SJSA1 (cell line): ENCODE measurements around the gene CDH16. TPM values are rescaled to one million over a fixed set of nuclear protein-coding genes. Genes with fewer than 3 reads are reported as not detected.
"Not testable (repeated sequence)": the region's sequence is repeated elsewhere in the genome, so short reads cannot be mapped to it uniquely, and the experiment has no call there.

ENCODE experiments used
- DNase-seq, 2 experiments: peaks; one replicate each; pipeline ENCODE4 v3.0.0-alpha.2; 2015 to 2020; ENCODE audit warnings: low spot score in 2 of 2, low read depth in 1 of 2
- H3K27ac ChIP-seq: fragments of 250-450 bp; sonication (Bioruptor Pico); 2 replicates; pipeline ENCODE4 v1.5.1; 2020; ENCODE audit warnings: mild to moderate bottlenecking, moderate library complexity
- H3K27me3 ChIP-seq: fragments of 250-450 bp; sonication (Bioruptor Pico); replicated peaks from 2 replicates; pipeline ENCODE4 v1.5.1; 2020; ENCODE audit warnings: mild to moderate bottlenecking, moderate library complexity
- H3K36me3 ChIP-seq: fragments of 250-450 bp; sonication (Bioruptor Pico); 2 replicates; pipeline ENCODE4 v1.5.1; 2020; ENCODE audit warnings: mild to moderate bottlenecking
- H3K4me1 ChIP-seq: fragments of 250-450 bp; sonication (Bioruptor Pico); replicated peaks from 2 replicates; pipeline ENCODE4 v1.6.1; 2021; ENCODE audit warnings: mild to moderate bottlenecking
- H3K4me3 ChIP-seq: fragments of 250-450 bp; sonication (Bioruptor Pico); 2 replicates; pipeline ENCODE4 v1.5.1; 2020; ENCODE audit warnings: mild to moderate bottlenecking
- H3K9me3 ChIP-seq: fragments of 250-450 bp; sonication (Bioruptor Pico); replicated peaks from 2 replicates; pipeline ENCODE4 v1.5.1; 2020; ENCODE audit warnings: mild to moderate bottlenecking
- total RNA-seq: library from RNA; depleted of rRNA; stranded (reverse); fragments of >200 nt; shearing (Covaris generic); gene quantifications from 2 replicates; pipeline ENCODE4 v1.2.3, GENCODE V29; 2014; rRNA removed

Gene CDH16
- total RNA-seq: not detected in 2 replicates

GRCh38 chr16:66918803-66919568 lies at the start of gene CDH16:
Gene CDH16, minus strand, starts transcription at chr16:66918885. Its CDS starts 820 bp downstream, at chr16:66918065.
- Histone ChIP-seq H3K9me3 (no peaks in the 10 kb centered on the region), H3K36me3 (no peaks in the 10 kb centered on the region)
- no peak for DNase-seq

GRCh38 chr16:66964049-66964448 lies 45.4 kb upstream of the CDH16 start:
- no peaks in the 10 kb centered on the region for H3K4me1 ChIP-seq
- no peaks in the 10 kb centered on the region for H3K36me3 ChIP-seq
- H3K27ac ChIP-seq: no peak overlapping the region
- H3K4me3 ChIP-seq: no peak overlapping the region
- no peaks in the 10 kb centered on the region for H3K9me3 ChIP-seq
- no peaks in the 10 kb centered on the region for H3K27me3 ChIP-seq
- no peak for DNase-seq

More at GRCh38 chr16:66918803-66919568, at the start of gene CDH16:
- H3K4me3 ChIP-seq: no peak within 1 kb of the TSS
- no peak within 1 kb of the TSS for H3K27ac ChIP-seq
- no peaks in the 10 kb centered on the region for H3K4me1 ChIP-seq
- 0 out of 2 replicates have a peak, but pooled peaks cover 4% of the 10 kb centered on the region for H3K27me3 ChIP-seq

GRCh38 chr16:66961914-66962313 lies 43.2 kb upstream of the CDH16 start:
- Histone ChIP-seq H3K4me1 (no peaks in the 10 kb centered on the region), H3K27me3 (no peaks in the 10 kb centered on the region), H3K9me3 (no peaks in the 10 kb centered on the region), H3K4me3 (no peak overlapping the region), H3K27ac (no peak overlapping the region), H3K36me3 (no peaks in the 10 kb centered on the region)
- no peak for DNase-seq

GRCh38 chr16:66961065-66961744 lies 42.5 kb upstream of the CDH16 start, which contains the start of gene CES3:
Gene CES3, plus strand, starts transcription at chr16:66961266. Its CDS starts 42 bp downstream, at chr16:66961308.
- Histone ChIP-seq H3K4me1 (no peaks in the 10 kb centered on the region), H3K9me3 (no peaks in the 10 kb centered on the region), H3K27me3 (no peaks in the 10 kb centered on the region), H3K36me3 (no peaks in the 10 kb centered on the region), H3K27ac (no peak within 1 kb of the TSS), H3K4me3 (no peak within 1 kb of the TSS)
- DNase-seq: peak; percentile 34 to 67

- DNase-seq: no peak
- Histone ChIP-seq H3K4me1 (no peaks in the 10 kb centered on the region), H3K27ac (no peak overlapping the region), H3K4me3 (no peak overlapping the region), H3K9me3 (no peaks in the 10 kb centered on the region), H3K27me3 (no peaks in the 10 kb centered on the region), H3K36me3 (no peaks in the 10 kb centered on the region)
Measured at GRCh38 chr16:66960270-66960669, 41.6 kb upstream of the CDH16 start.

- Histone ChIP-seq H3K4me1 (no peaks in the 10 kb centered on the region), H3K27me3 (no peaks in the 10 kb centered on the region), H3K9me3 (no peaks in the 10 kb centered on the region), H3K27ac (no peak overlapping the region), H3K4me3 (no peak overlapping the region), H3K36me3 (no peaks in the 10 kb centered on the region)
- no peak for DNase-seq
Measured at GRCh38 chr16:66959704-66960161, 41.0 kb upstream of the CDH16 start.

GRCh38 chr16:66958857-66959703 lies 40.4 kb upstream of the CDH16 start:
- Histone ChIP-seq H3K4me3 (no peak overlapping the region), H3K27ac (no peak overlapping the region), H3K9me3 (no peaks in the 10 kb centered on the region), H3K36me3 (no peaks in the 10 kb centered on the region), H3K27me3 (no peaks in the 10 kb centered on the region), H3K4me1 (no peaks in the 10 kb centered on the region)
- no peak for DNase-seq

GRCh38 chr16:66956154-66956457 lies 37.4 kb upstream of the CDH16 start:
- H3K4me1 ChIP-seq, H3K4me3 ChIP-seq, H3K9me3 ChIP-seq, DNase-seq, H3K27me3 ChIP-seq, H3K27ac ChIP-seq, H3K36me3 ChIP-seq: not testable (repeated sequence)

- not testable (repeated sequence) for H3K4me1 ChIP-seq, DNase-seq, H3K27me3 ChIP-seq, H3K27ac ChIP-seq, H3K36me3 ChIP-seq, H3K9me3 ChIP-seq, H3K4me3 ChIP-seq
Measured at GRCh38 chr16:66955363-66956153, 36.9 kb upstream of the CDH16 start.

GRCh38 chr16:66954097-66954659 lies 35.5 kb upstream of the CDH16 start:
- no peak overlapping the region for H3K27ac ChIP-seq
- H3K4me1 ChIP-seq: no peaks in the 10 kb centered on the region
- peak; percentile 61 to 71 for DNase-seq
- 0 out of 2 replicates have a peak, but pooled peaks cover under 1% of the 10 kb centered on the region for H3K27me3 ChIP-seq
- no peaks in the 10 kb centered on the region for H3K36me3 ChIP-seq
- H3K9me3 ChIP-seq: peaks cover 4% of the 10 kb centered on the region; the same call in 1 of the 2 replicates
- no peak overlapping the region for H3K4me3 ChIP-seq

- Histone ChIP-seq H3K27me3 (0 out of 2 replicates have a peak, but pooled peaks cover 3% of the 10 kb centered on the region), H3K4me3 (no peak overlapping the region), H3K36me3 (no peaks in the 10 kb centered on the region), H3K27ac (no peak overlapping the region), H3K4me1 (peaks cover under 1% of the 10 kb centered on the region; the same call in 1 of the 2 replicates), H3K9me3 (peaks cover 4% of the 10 kb centered on the region; the same call in 1 of the 2 replicates)
- no peak for DNase-seq
Measured at GRCh38 chr16:66953462-66954096, 34.9 kb upstream of the CDH16 start.

GRCh38 chr16:66952430-66953110 lies 33.9 kb upstream of the CDH16 start:
- Histone ChIP-seq H3K27me3 (peaks cover 3% of the 10 kb centered on the region; the same call in 1 of the 2 replicates), H3K36me3 (no peaks in the 10 kb centered on the region), H3K27ac (no peak overlapping the region), H3K4me1 (peaks cover 7% of the 10 kb centered on the region), H3K4me3 (no peak overlapping the region), H3K9me3 (peaks cover 4% of the 10 kb centered on the region; the same call in 1 of the 2 replicates)
- no peak for DNase-seq
